Epithelial cell of esophagus (primary cell): ENCODE data around the gene CAB39L.

Experiments
- DNase-seq: peaks from one replicate; pipeline ENCODE4 v3.0.0; 2010; ENCODE audit warnings: low read depth
- H3K4me3 ChIP-seq: 2 replicates; pipeline ENCODE4 v1.5.1; 2011; ENCODE audit warnings: mild to moderate bottlenecking, low read length, control low read depth
- CTCF ChIP-seq: IDR thresholded peaks from 2 replicates; pipeline ENCODE4 v1.5.1; 2011; ENCODE audit warnings: low read depth, mild to moderate bottlenecking, low read length, control low read depth, inconsistent platforms; ENCODE audit not compliant: insufficient read depth; ENCODE audit errors: missing control alignments

The CAB39L gene

GRCh38 chr13:49343255-49343654, 100.6 kb downstream of the CAB39L start:
- no peak for TF ChIP-seq CTCF

DNA sequence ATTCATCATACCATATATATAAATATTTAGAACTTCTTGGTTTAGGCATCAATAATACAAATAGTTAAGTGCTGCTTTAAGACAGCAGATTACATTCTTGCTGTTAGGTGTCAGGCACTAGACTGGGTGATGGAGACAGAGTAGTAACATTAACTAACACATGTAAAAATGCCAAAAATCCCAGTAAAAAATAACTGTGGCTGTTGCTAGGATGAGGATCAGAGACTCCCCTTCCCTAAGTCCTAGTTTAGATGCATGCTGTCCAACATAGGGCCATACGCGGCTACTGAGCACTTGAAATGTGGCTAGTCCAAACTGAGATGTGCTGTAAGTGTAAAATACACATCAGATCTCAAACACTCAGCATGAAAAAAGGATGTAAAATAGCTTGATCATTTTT, 101.4 kb downstream of the CAB39L start:
- no peak for DNase-seq
- TF ChIP-seq CTCF, result no peak
- no peak overlapping the region for H3K4me3 ChIP-seq

More at GRCh38 chr13:49343255-49343654, 100.6 kb downstream of the CAB39L start:
- peak; percentile 43 for DNase-seq
- H3K4me3 ChIP-seq, result no peak overlapping the region

DNA sequence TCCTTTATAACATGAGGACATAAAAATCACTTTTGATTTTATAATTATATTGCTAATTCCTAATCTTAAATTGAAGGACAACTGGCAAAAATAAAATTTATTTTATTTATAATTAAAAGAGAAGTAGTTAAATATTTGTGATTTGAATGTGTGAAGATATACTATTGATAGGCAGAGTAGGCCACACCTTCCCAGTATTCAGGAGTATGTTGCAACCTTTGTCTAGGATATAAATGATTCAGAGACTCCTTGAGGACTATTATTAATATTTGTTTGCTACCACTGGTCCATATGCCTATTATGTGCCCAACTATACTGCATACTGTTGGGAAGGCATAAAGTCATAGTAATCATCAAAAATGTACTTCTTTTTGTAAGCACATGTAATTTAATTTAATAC, 101.9 kb downstream of the CAB39L start:
- DNase-seq, result peak; percentile 42
- no peak overlapping the region for H3K4me3 ChIP-seq
- no peak for TF ChIP-seq CTCF

DNA sequence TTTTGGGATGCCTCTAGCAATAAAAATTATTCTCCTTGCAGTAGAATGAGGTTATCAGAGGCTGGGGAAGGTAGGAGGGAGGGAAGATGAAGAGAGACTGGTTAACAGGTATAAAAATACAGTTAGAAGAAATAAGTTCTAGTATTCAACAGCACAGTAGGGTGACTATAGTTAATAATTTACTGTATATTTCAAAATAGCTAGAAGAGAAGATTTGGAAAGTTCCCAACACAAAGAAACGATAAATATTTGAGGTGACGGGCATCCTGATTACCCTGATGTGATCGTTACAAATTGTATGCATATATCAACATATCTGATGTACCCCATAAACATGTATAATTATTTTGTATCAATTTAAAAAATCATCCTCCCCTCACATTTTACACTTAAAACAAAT, 102.3 kb downstream of the CAB39L start:
- TF ChIP-seq CTCF, result no peak
- no peak overlapping the region for H3K4me3 ChIP-seq
- DNase-seq, result no peak

GRCh38 chr13:49340161-49340560, 103.7 kb downstream of the CAB39L start:
- no peak overlapping the region for H3K4me3 ChIP-seq
- no peak for DNase-seq
- no peak for TF ChIP-seq CTCF

- no peak overlapping the region for H3K4me3 ChIP-seq
- DNase-seq, result no peak
- TF ChIP-seq CTCF, result no peak
Measured at GRCh38 chr13:49336655-49337054, 107.2 kb downstream of the CAB39L start.

GRCh38 chr13:49330546-49330864, 113.4 kb downstream of the CAB39L start:
- DNase-seq, result no peak
- H3K4me3 ChIP-seq, result no peak overlapping the region
- TF ChIP-seq CTCF, result no peak
